Measurements from ENCODE around the gene ST3GAL5. TPM values are rescaled to one million over a fixed set of nuclear protein-coding genes. Genes with fewer than 3 reads are reported as not detected.

The ST3GAL5 gene
- total RNA-seq, 4 donors from 2014 or later = 12.6 to 26.0 (median 21.8) TPM

GRCh38 chr2:85865539-85866164 lies 23.1 kb downstream of the ST3GAL5 start:
- Histone ChIP-seq H3K27me3 (no peaks in the 10 kb centered on the region), H3K4me3 (no peak overlapping the region), H3K36me3 (no peaks in the 10 kb centered on the region), H3K27ac (no peak overlapping the region), H3K4me1 (peaks cover 0 to 3% of the 10 kb centered on the region in 2 donors), H3K9me3 (no peaks in the 10 kb centered on the region)
- no peak for TF ChIP-seq CTCF (IDR thresholded peaks at IDR 0.05 in 4 of 5, conservative IDR thresholded peaks at IDR 0.05 in 1 of 5)
- TF ChIP-seq POLR2A (IDR thresholded peaks at IDR 0.05) = no peak
- in situ Hi-C loops (cut with MboI; ENCODE audit: low sequenced_read_pairs in 4 of 4) (no loop called here), intact Hi-C loops (cut with DNase I; ENCODE audit: low total_unique reads) (no loop called here)
- DNase-seq = no peak
- ATAC-seq = no peak

- intact Hi-C loops (cut with DNase I; ENCODE audit: low total_unique reads) = no loop called here
- no peak overlapping the region for H3K4me3 ChIP-seq
- peaks cover 0 to 7% of the 10 kb centered on the region in 2 donors for H3K36me3 ChIP-seq
- no peak overlapping the region for H3K27ac ChIP-seq
- H3K4me1 ChIP-seq = peaks cover 0 to 3% of the 10 kb centered on the region in 2 donors
- no peaks in the 10 kb centered on the region for H3K9me3 ChIP-seq
- DNase-seq (no peak), ATAC-seq (no peak)
- TF ChIP-seq CTCF (IDR thresholded peaks at IDR 0.05 in 4 of 5, conservative IDR thresholded peaks at IDR 0.05 in 1 of 5) = no peak
- no peak for TF ChIP-seq POLR2A (IDR thresholded peaks at IDR 0.05)
- in situ Hi-C loops (cut with MboI; ENCODE audit: low sequenced_read_pairs in 4 of 4) = no loop called here
- no peaks in the 10 kb centered on the region for H3K27me3 ChIP-seq
Measured at GRCh38 chr2:85864654-85865053, 24.1 kb downstream of the ST3GAL5 start.

DNA sequence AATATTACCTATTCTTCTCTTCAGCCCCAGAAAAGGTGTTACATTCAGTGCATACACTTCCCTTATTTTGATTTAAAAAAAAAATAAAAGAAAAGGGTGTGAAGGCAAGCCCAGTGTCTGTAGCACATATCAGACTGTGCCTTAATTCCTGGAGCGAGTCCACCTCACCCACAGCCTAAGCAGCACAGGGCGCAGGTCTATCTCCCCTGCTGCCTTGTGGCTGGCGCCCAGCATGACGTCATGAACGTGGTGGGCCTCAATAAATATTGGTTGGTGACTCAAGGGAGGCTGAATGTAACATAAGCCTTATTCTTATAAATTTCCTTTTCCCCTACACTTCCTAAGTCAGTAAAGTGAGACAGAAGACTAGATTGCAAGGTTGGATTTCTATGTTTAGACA lies 26.4 kb downstream of the ST3GAL5 start:
- Histone ChIP-seq H3K4me1 (peaks cover 0 to 3% of the 10 kb centered on the region in 2 donors), H3K4me3 (no peak overlapping the region), H3K27me3 (no peaks in the 10 kb centered on the region), H3K9me3 (no peaks in the 10 kb centered on the region), H3K27ac (no peak overlapping the region), H3K36me3 (peaks cover 0 to 9% of the 10 kb centered on the region in 2 donors)
- no peak for TF ChIP-seq CTCF (IDR thresholded peaks at IDR 0.05 in 4 of 5, conservative IDR thresholded peaks at IDR 0.05 in 1 of 5)
- TF ChIP-seq POLR2A (IDR thresholded peaks at IDR 0.05) = no peak
- in situ Hi-C loops (cut with MboI; ENCODE audit: low sequenced_read_pairs in 4 of 4) (no loop called here), intact Hi-C loops (cut with DNase I; ENCODE audit: low total_unique reads) (no loop called here)
- ATAC-seq = no peak
- DNase-seq = no peak

- no peaks in the 10 kb centered on the region for H3K9me3 ChIP-seq
- peaks cover 0 to 9% of the 10 kb centered on the region in 2 donors for H3K36me3 ChIP-seq
- no peak for TF ChIP-seq POLR2A (IDR thresholded peaks at IDR 0.05)
- no peak for TF ChIP-seq CTCF (IDR thresholded peaks at IDR 0.05 in 4 of 5, conservative IDR thresholded peaks at IDR 0.05 in 1 of 5)
- H3K27ac ChIP-seq = no peak overlapping the region
- DNase-seq = no peak
- H3K4me3 ChIP-seq = no peak overlapping the region
- in situ Hi-C loops (cut with MboI; ENCODE audit: low sequenced_read_pairs in 4 of 4) = no loop called here
- peaks cover 0 to 3% of the 10 kb centered on the region in 2 donors for H3K4me1 ChIP-seq
- no peaks in the 10 kb centered on the region for H3K27me3 ChIP-seq
- ATAC-seq = no peak
- intact Hi-C loops (cut with DNase I; ENCODE audit: low total_unique reads) = no loop called here
Measured at GRCh38 chr2:85861650-85862049, 27.1 kb downstream of the ST3GAL5 start.

DNA sequence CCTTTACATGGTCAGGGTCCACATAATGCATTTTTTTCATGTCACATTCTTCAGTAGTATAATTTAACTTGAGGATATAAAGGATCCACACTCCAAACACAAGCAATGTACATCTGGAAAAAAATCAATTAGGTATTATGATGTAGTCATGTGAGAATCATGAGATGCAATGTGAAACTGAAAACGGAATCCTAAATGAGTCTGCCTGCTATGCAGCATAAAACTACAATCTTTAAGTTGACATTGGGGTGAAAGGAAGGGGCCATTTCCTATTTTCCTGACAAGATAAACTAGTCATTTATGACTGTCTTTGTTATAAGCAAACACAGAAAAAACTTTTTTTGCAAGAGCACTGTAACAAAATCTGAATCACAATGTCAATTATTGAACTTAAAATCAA lies 27.6 kb downstream of the ST3GAL5 start:
- no peaks in the 10 kb centered on the region for H3K9me3 ChIP-seq
- intact Hi-C loops (cut with DNase I; ENCODE audit: low total_unique reads) (no loop called here), in situ Hi-C loops (cut with MboI; ENCODE audit: low sequenced_read_pairs in 4 of 4) (no loop called here)
- H3K36me3 ChIP-seq = peaks cover 0 to 9% of the 10 kb centered on the region in 2 donors
- no peak overlapping the region for H3K27ac ChIP-seq
- DNase-seq = no peak
- H3K4me1 ChIP-seq = peaks cover 0 to 3% of the 10 kb centered on the region in 2 donors
- no peak for ATAC-seq
- TF ChIP-seq CTCF (IDR thresholded peaks at IDR 0.05 in 4 of 5, conservative IDR thresholded peaks at IDR 0.05 in 1 of 5) = no peak
- no peak for TF ChIP-seq POLR2A (IDR thresholded peaks at IDR 0.05)
- H3K4me3 ChIP-seq = no peak overlapping the region
- H3K27me3 ChIP-seq = no peaks in the 10 kb centered on the region
